ENCODE data around the gene KLHL26.

The KLHL26 gene

GRCh38 chr19:18712981-18713380, 76.2 kb downstream of the KLHL26 start:
- peak; percentile 3 to 8 for DNase-seq (ENCODE audit: low read depth in 2 of 2)

GRCh38 chr19:18713550-18714117, 76.8 kb downstream of the KLHL26 start:
- DNase-seq (ENCODE audit: low read depth in 2 of 2), result no peak

GRCh38 chr19:18715416-18715815, 78.6 kb downstream of the KLHL26 start:
- no peak for DNase-seq (ENCODE audit: low read depth in 2 of 2)

GRCh38 chr19:18716857-18717256, 80.0 kb downstream of the KLHL26 start:
- no peak for DNase-seq (ENCODE audit: low read depth in 2 of 2)

GRCh38 chr19:18717601-18718000, 80.8 kb downstream of the KLHL26 start:
- DNase-seq (ENCODE audit: low read depth in 2 of 2), result no peak

- DNase-seq (ENCODE audit: low read depth in 2 of 2), result no peak
Observed at GRCh38 chr19:18718015-18718526, 81.2 kb downstream of the KLHL26 start.

- DNase-seq (ENCODE audit: low read depth in 2 of 2), result no peak
Observed at GRCh38 chr19:18718846-18719458, 82.1 kb downstream of the KLHL26 start.

- DNase-seq (ENCODE audit: low read depth in 2 of 2), result no peak
Observed at GRCh38 chr19:18719541-18719940, 82.7 kb downstream of the KLHL26 start.
